Measurements from ENCODE around the gene SENP8.
"Not testable (repeated sequence)": the region's sequence is repeated elsewhere in the genome, so short reads cannot be mapped to it uniquely, and the experiment has no call there.

- not testable (repeated sequence) for TF ChIP-seq CTCF (conservative IDR thresholded peaks at IDR 0.05; ENCODE audit: low read length); EZH2phosphoT487 (IDR thresholded peaks at IDR 0.05; ENCODE audit: borderline replicate concordance, low read depth, low read length)
Observed at GRCh38 chr15:72171978-72172377, 53.8 kb downstream of the SENP8 start.
